ENCODE measurements around the gene LINC00305. TPM values are rescaled to one million over a fixed set of nuclear protein-coding genes. Genes with fewer than 3 reads are reported as not detected.
A peak's percentile ranks its signal among the peaks of the same experiment; 100 is the strongest.

Gene LINC00305
- total and polyA plus RNA-seq, 10 of the 15 experiments (the other 5 are each of a cell fraction or from before 2014, with no cell fraction given) = 0.11 to 19.4 (median 0.26) TPM; not detected in 7

DNA sequence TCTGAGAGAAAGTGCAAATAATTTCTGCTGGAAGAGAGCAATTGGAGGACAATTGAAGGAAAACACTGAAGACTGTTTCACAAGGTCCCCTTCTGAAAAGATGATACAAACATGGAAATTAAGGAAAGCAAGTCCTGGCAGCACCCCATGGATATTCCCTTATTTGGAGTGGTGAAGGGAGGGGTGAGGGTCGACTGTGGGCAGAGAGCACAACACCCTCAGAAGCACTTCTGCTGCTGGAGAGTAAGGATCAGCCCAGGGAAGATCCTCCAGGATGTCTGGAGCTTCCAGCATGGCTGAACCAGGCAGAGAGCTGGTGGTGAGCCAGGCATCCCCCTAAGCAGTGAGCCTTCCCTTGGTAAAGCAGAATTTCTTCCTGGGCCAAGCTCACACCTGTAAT, 54.7 kb downstream of the LINC00305 start:
- no peaks in the 10 kb centered on the region for H4K20me1 ChIP-seq (ENCODE audit: control insufficient read depth, insufficient read depth)
- ATAC-seq = no peak
- H3K9ac ChIP-seq (ENCODE audit: control insufficient read depth, insufficient read depth, low read length) = no peak overlapping the region
- no peaks in the 10 kb centered on the region for H3K27me3 ChIP-seq (replicated peaks in 1 of 2; ENCODE audit: control insufficient read depth in 2 of 2, insufficient read depth in 2 of 2, low read length in 1 of 2)
- H3K4me3 ChIP-seq = no peak overlapping the region
- POLR2A ChIA-PET = no interaction called here
- WGBS (ENCODE audit: insufficient coverage, insufficient replicate concordance, low lambda C conversion rate, missing lambda C conversion rate) = 0% methylated on average over 1 of the region's 1 CpG
- TF ChIP-seq ZSCAN29 (IDR thresholded peaks at IDR 0.05) = no peak
- TF ChIP-seq EZH2 (IDR thresholded peaks at IDR 0.05; ENCODE audit: borderline replicate concordance, control insufficient read depth, low read depth, low read length) = no peak
- TF ChIP-seq MYC (IDR thresholded peaks at IDR 0.05; ENCODE audit: insufficient read depth, insufficient read length, insufficient replicate concordance, low read length, severe bottlenecking) = no peak
- intact Hi-C loops (cut with micrococcal nuclease; ENCODE audit: unreplicated experiment) (no loop called here), in situ Hi-C loops (cut with MboI) (no loop called here)
- no peaks in the 10 kb centered on the region for H3K79me2 ChIP-seq (ENCODE audit: control insufficient read depth, insufficient read depth, low read length)
- H3K36me3 ChIP-seq (ENCODE audit: control insufficient read depth in 2 of 2, insufficient read depth in 2 of 2, low read length in 1 of 2) = no peaks in the 10 kb centered on the region
- no peaks in the 10 kb centered on the region for H3K9me3 ChIP-seq (replicated peaks; ENCODE audit: control insufficient read depth, insufficient read depth, low read length)
- SMC1A ChIA-PET (ENCODE audit: uncharacterized antibody, unreplicated experiment) = interaction anchor here (1.1 to 3.9 kb wide), 4 partner anchors 18 to 233 kb away, joined by 3 to 24 read pairs (median 3); no protein-coding TSS in a partner anchor
- DNase-seq (ENCODE audit: low read depth, low spot score) = no peak
- no TSS peak for BruUV-seq (replicated peaks)
- RAD21 ChIA-PET (ENCODE audit: unreplicated experiment) = interaction anchor here (1.4 to 2.1 kb wide), 2 partner anchors 315 to 316 kb away, joined by 5 read pairs; no protein-coding TSS in a partner anchor
- FAIRE-seq = no peak
- H3K4me1 ChIP-seq (ENCODE audit: control insufficient read depth, insufficient read depth, low read length) = no peaks in the 10 kb centered on the region
- H2AFZ ChIP-seq (ENCODE audit: control insufficient read depth, low read depth, low read length) = no peak overlapping the region
- CTCF ChIA-PET = interaction anchor here (0.6 to 2.4 kb wide), 5 partner anchors 11 to 313 kb away, joined by 3 to 10 read pairs (median 4); no protein-coding TSS in a partner anchor
- H3K27ac ChIP-seq (ENCODE audit: control insufficient read depth, insufficient read depth) = no peak overlapping the region
- no peak overlapping the region for H3K4me2 ChIP-seq (ENCODE audit: control insufficient read depth, insufficient read depth)

- Histone ChIP-seq H3K79me2 (ENCODE audit: control insufficient read depth, insufficient read depth, low read length) (no peaks in the 10 kb centered on the region), H3K27me3 (replicated peaks in 1 of 2; ENCODE audit: control insufficient read depth in 2 of 2, insufficient read depth in 2 of 2, low read length in 1 of 2) (no peaks in the 10 kb centered on the region), H3K4me1 (ENCODE audit: control insufficient read depth, insufficient read depth, low read length) (no peaks in the 10 kb centered on the region), H3K9ac (ENCODE audit: control insufficient read depth, insufficient read depth, low read length) (no peak overlapping the region), H3K36me3 (ENCODE audit: control insufficient read depth in 2 of 2, insufficient read depth in 2 of 2, low read length in 1 of 2) (no peaks in the 10 kb centered on the region), H3K4me3 (no peak overlapping the region), H4K20me1 (ENCODE audit: control insufficient read depth, insufficient read depth) (no peaks in the 10 kb centered on the region), H2AFZ (ENCODE audit: control insufficient read depth, low read depth, low read length) (no peak overlapping the region), H3K4me2 (ENCODE audit: control insufficient read depth, insufficient read depth) (no peak overlapping the region), H3K9me3 (replicated peaks; ENCODE audit: control insufficient read depth, insufficient read depth, low read length) (no peaks in the 10 kb centered on the region), H3K27ac (ENCODE audit: control insufficient read depth, insufficient read depth) (no peak overlapping the region)
- SMC1A ChIA-PET (ENCODE audit: uncharacterized antibody, unreplicated experiment) = interaction anchor here (1.1 to 1.6 kb wide), 2 partner anchors 9 to 319 kb away, joined by 5 read pairs; no protein-coding TSS in a partner anchor
- CTCF ChIA-PET = interaction anchor here (0.8 to 1.9 kb wide), 3 partner anchors 10 to 318 kb away, joined by 3 to 7 read pairs (median 4); no protein-coding TSS in a partner anchor
- in situ Hi-C loops (cut with MboI) = no loop called here
- RAD21 ChIA-PET (ENCODE audit: unreplicated experiment) = interaction anchor here (1.2 kb wide), 1 partner anchor 8 kb away, joined by 5 read pairs; no protein-coding TSS in a partner anchor
- no peak for FAIRE-seq
- POLR2A ChIA-PET = interaction anchor here (0.9 kb wide), 1 partner anchor 9 kb away, joined by 4 read pairs; no protein-coding TSS in a partner anchor
- DNase-seq (ENCODE audit: low read depth, low spot score) = no peak
- ATAC-seq = peak; percentile 65
- intact Hi-C loops (cut with micrococcal nuclease; ENCODE audit: unreplicated experiment) = no loop called here
- BruUV-seq (replicated peaks) = no TSS peak
- no peak for TF ChIP-seq BACH1 (IDR thresholded peaks at IDR 0.05; ENCODE audit: borderline replicate concordance)
- TF ChIP-seq CHD2 (IDR thresholded peaks at IDR 0.05; ENCODE audit: borderline replicate concordance, low read depth, low read length) = no peak
- no peak for TF ChIP-seq NFIC (IDR thresholded peaks at IDR 0.05; ENCODE audit: low read depth, low read length)
- TF ChIP-seq KLF5 (IDR thresholded peaks at IDR 0.05; ENCODE audit: partially characterized antibody) = no peak
- TF ChIP-seq ETV6 (conservative IDR thresholded peaks at IDR 0.05 in 1 of 2, IDR thresholded peaks at IDR 0.05 in 1 of 2; ENCODE audit: borderline replicate concordance in 1 of 2, low read depth in 1 of 2) = no peak
- no peak for TF ChIP-seq EP300 (IDR thresholded peaks at IDR 0.05; ENCODE audit: borderline replicate concordance in 1 of 2, control insufficient read depth in 1 of 2, low read depth in 2 of 2, low read length in 2 of 2)
- 0 out of 2 replicates have a peak, but pooled peaks have one; percentile 19 for TF ChIP-seq DPF2 (IDR thresholded peaks at IDR 0.05)
- TF ChIP-seq GABPA (IDR thresholded peaks at IDR 0.05; ENCODE audit: low read depth) = no peak
- TF ChIP-seq ZNF687 (IDR thresholded peaks at IDR 0.05) = no peak
- no peak for TF ChIP-seq EZH2 (IDR thresholded peaks at IDR 0.05; ENCODE audit: borderline replicate concordance, control insufficient read depth, low read depth, low read length)
- no peak for TF ChIP-seq ZBED1 (IDR thresholded peaks at IDR 0.05; ENCODE audit: borderline replicate concordance)
These were observed 57.4 kb downstream of the LINC00305 start for GRCh38 chr18:64091526-64091925.

Measured in GM12878 (cell line).